GM06990 (cell line): Measurements from ENCODE around the gene CITED4.
"Not testable (repeated sequence)": the region's sequence is repeated elsewhere in the genome, so short reads cannot be mapped to it uniquely, and the experiment has no call there.

Experiments
- DNase-seq: peaks from one replicate; pipeline ENCODE4 v3.0.0-alpha.2; 2011; ENCODE audit not compliant: insufficient read length; ENCODE audit errors: extremely low read depth
- H3K27me3 ChIP-seq: replicated peaks from 2 replicates; pipeline ENCODE4 v1.6.0; 2011; ENCODE audit warnings: low read length; ENCODE audit not compliant: control insufficient read depth, insufficient read depth
- H3K36me3 ChIP-seq: 2 replicates; pipeline ENCODE4 v1.5.1; 2011; ENCODE audit warnings: low read length; ENCODE audit not compliant: control insufficient read depth, insufficient read depth
- H3K4me3 ChIP-seq: replicated peaks from 2 replicates; pipeline ENCODE4 v1.5.1; 2011; ENCODE audit warnings: low read depth, mild to moderate bottlenecking, control low read depth, low read length
- CTCF ChIP-seq: IDR thresholded peaks from 2 replicates; pipeline ENCODE4 v1.5.1; 2011; ENCODE audit warnings: low read length, control low read depth, mild to moderate bottlenecking, inconsistent platforms; ENCODE audit not compliant: insufficient read depth, poor library complexity, severe bottlenecking

Gene CITED4

GRCh38 chr1:40898431-40898901, 36.3 kb upstream of the CITED4 start:
- no peak for DNase-seq
- no peak for TF ChIP-seq CTCF
- no peaks in the 10 kb centered on the region for H3K36me3 ChIP-seq
- H3K4me3 ChIP-seq = no peak overlapping the region
- H3K27me3 ChIP-seq = no peaks in the 10 kb centered on the region

- H3K4me3 ChIP-seq = no peak overlapping the region
- no peak for TF ChIP-seq CTCF
- H3K27me3 ChIP-seq = no peaks in the 10 kb centered on the region
- no peak for DNase-seq
- no peaks in the 10 kb centered on the region for H3K36me3 ChIP-seq
Observed at GRCh38 chr1:40897513-40897912, 35.4 kb upstream of the CITED4 start.

- no peak for TF ChIP-seq CTCF
- H3K36me3 ChIP-seq = no peaks in the 10 kb centered on the region
- no peak overlapping the region for H3K4me3 ChIP-seq
- DNase-seq = no peak
- no peaks in the 10 kb centered on the region for H3K27me3 ChIP-seq
Observed at GRCh38 chr1:40896482-40896881, 34.3 kb upstream of the CITED4 start.

- no peak for DNase-seq
- no peaks in the 10 kb centered on the region for H3K27me3 ChIP-seq
- H3K36me3 ChIP-seq = no peaks in the 10 kb centered on the region
- no peak for TF ChIP-seq CTCF
- H3K4me3 ChIP-seq = no peak overlapping the region
Observed at GRCh38 chr1:40895601-40896000, 33.4 kb upstream of the CITED4 start.

- H3K36me3 ChIP-seq, H3K27me3 ChIP-seq, DNase-seq, H3K4me3 ChIP-seq: not testable (repeated sequence)
Observed at GRCh38 chr1:40894858-40895257, 32.7 kb upstream of the CITED4 start.

GRCh38 chr1:40894455-40894854, 32.3 kb upstream of the CITED4 start:
- TF ChIP-seq CTCF = no peak
- no peaks in the 10 kb centered on the region for H3K36me3 ChIP-seq
- H3K4me3 ChIP-seq = no peak overlapping the region
- no peaks in the 10 kb centered on the region for H3K27me3 ChIP-seq
- no peak for DNase-seq
